ENCODE measurements around the gene CEACAM8. TPM values are rescaled to one million over a fixed set of nuclear protein-coding genes. Genes with fewer than 3 reads are reported as not detected.
"Not testable (repeated sequence)": the region's sequence is repeated elsewhere in the genome, so short reads cannot be mapped to it uniquely, and the experiment has no call there.

The CEACAM8 gene
- total RNA-seq, 1 donor from 2014 or later, result not detected

GRCh38 chr19:42563352-42564210, 31.1 kb downstream of the CEACAM8 start:
- Mint-ChIP-seq H3K27ac (no peak overlapping the region), H3K9me3 (no peaks in the 10 kb centered on the region), H3K4me3 (no peak overlapping the region), H3K27me3 (ENCODE audit: insufficient read depth) (peaks cover 12% of the 10 kb centered on the region), H3K36me3 (ENCODE audit: low read depth) (no peaks in the 10 kb centered on the region), H3K4me1 (ENCODE audit: low read depth) (peaks cover 6% of the 10 kb centered on the region)
- intact Hi-C loops (cut with micrococcal nuclease), result loop anchor here (1.0 kb wide), 1 partner anchor 113 kb away; no protein-coding TSS in a partner anchor
- no peak for DNase-seq (ENCODE audit: low spot score)

DNA sequence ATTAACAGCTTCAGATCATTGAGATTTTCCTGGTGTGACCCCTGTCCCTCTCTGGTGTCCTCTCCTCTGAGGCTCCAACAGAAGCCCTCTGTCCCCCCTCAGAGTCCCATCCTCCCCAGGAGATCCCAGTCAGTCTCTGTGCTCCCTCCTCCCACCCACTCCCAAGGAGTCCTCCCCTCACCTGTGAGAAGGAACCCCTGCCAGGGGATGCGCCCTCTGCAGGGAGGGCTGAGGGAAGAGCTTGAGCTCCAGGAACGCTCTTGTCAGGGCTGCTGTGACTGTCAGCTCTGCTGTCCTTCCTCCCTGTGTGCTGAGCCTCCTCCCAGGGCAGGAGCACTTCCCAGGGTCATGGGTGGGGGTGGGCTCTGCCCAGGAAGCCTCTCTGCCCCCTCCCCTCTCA, 33.2 kb downstream of the CEACAM8 start:
- no peak overlapping the region for H3K27ac Mint-ChIP-seq
- peaks cover 6% of the 10 kb centered on the region for H3K4me1 Mint-ChIP-seq (ENCODE audit: low read depth)
- no peak overlapping the region for H3K4me3 Mint-ChIP-seq
- no peak for DNase-seq (ENCODE audit: low spot score)
- H3K36me3 Mint-ChIP-seq (ENCODE audit: low read depth), result no peaks in the 10 kb centered on the region
- no peaks in the 10 kb centered on the region for H3K9me3 Mint-ChIP-seq
- peaks cover 18% of the 10 kb centered on the region for H3K27me3 Mint-ChIP-seq (ENCODE audit: insufficient read depth)
- intact Hi-C loops (cut with micrococcal nuclease), result no loop called here

GRCh38 chr19:42560731-42561130, 34.0 kb downstream of the CEACAM8 start:
- Mint-ChIP-seq H3K27me3 (ENCODE audit: insufficient read depth) (peaks cover 22% of the 10 kb centered on the region), H3K36me3 (ENCODE audit: low read depth) (no peaks in the 10 kb centered on the region), H3K9me3 (no peaks in the 10 kb centered on the region), H3K4me3 (no peak overlapping the region), H3K4me1 (ENCODE audit: low read depth) (peaks cover 6% of the 10 kb centered on the region), H3K27ac (no peak overlapping the region)
- intact Hi-C loops (cut with micrococcal nuclease), result no loop called here
- no peak for DNase-seq (ENCODE audit: low spot score)

- Mint-ChIP-seq H3K4me3 (no peak overlapping the region), H3K27ac (no peak overlapping the region), H3K9me3 (no peaks in the 10 kb centered on the region), H3K4me1 (ENCODE audit: low read depth) (peaks cover 6% of the 10 kb centered on the region), H3K36me3 (ENCODE audit: low read depth) (no peaks in the 10 kb centered on the region), H3K27me3 (ENCODE audit: insufficient read depth) (peaks cover 26% of the 10 kb centered on the region)
- no peak for DNase-seq (ENCODE audit: low spot score)
- intact Hi-C loops (cut with micrococcal nuclease), result no loop called here
Measured at GRCh38 chr19:42558450-42559150, 36.1 kb downstream of the CEACAM8 start.

GRCh38 chr19:42557386-42557871, 37.3 kb downstream of the CEACAM8 start:
- H3K4me1 Mint-ChIP-seq (ENCODE audit: low read depth); DNase-seq (ENCODE audit: low spot score); intact Hi-C loops (cut with micrococcal nuclease); H3K4me3 Mint-ChIP-seq; H3K27ac Mint-ChIP-seq; H3K9me3 Mint-ChIP-seq; H3K36me3 Mint-ChIP-seq (ENCODE audit: low read depth): not testable (repeated sequence)
- H3K27me3 Mint-ChIP-seq (ENCODE audit: insufficient read depth), result peaks cover 19% of the 10 kb centered on the region

GRCh38 chr19:42555801-42556200, 38.9 kb downstream of the CEACAM8 start:
- Mint-ChIP-seq H3K36me3 (ENCODE audit: low read depth) (no peaks in the 10 kb centered on the region), H3K27ac (no peak overlapping the region), H3K4me1 (ENCODE audit: low read depth) (no peaks in the 10 kb centered on the region), H3K27me3 (ENCODE audit: insufficient read depth) (peaks cover 22% of the 10 kb centered on the region), H3K9me3 (no peaks in the 10 kb centered on the region), H3K4me3 (no peak overlapping the region)
- intact Hi-C loops (cut with micrococcal nuclease), result no loop called here
- DNase-seq (ENCODE audit: low spot score), result no peak

- no peaks in the 10 kb centered on the region for H3K36me3 Mint-ChIP-seq (ENCODE audit: low read depth)
- no peak for DNase-seq (ENCODE audit: low spot score)
- no peaks in the 10 kb centered on the region for H3K4me1 Mint-ChIP-seq (ENCODE audit: low read depth)
- no peaks in the 10 kb centered on the region for H3K9me3 Mint-ChIP-seq
- H3K4me3 Mint-ChIP-seq, result no peak overlapping the region
- intact Hi-C loops (cut with micrococcal nuclease), result no loop called here
- no peak overlapping the region for H3K27ac Mint-ChIP-seq
- H3K27me3 Mint-ChIP-seq (ENCODE audit: insufficient read depth), result peaks cover 22% of the 10 kb centered on the region
Measured at GRCh38 chr19:42555317-42555716, 39.4 kb downstream of the CEACAM8 start.

- intact Hi-C loops (cut with micrococcal nuclease), result no loop called here
- Mint-ChIP-seq H3K36me3 (ENCODE audit: low read depth) (no peaks in the 10 kb centered on the region), H3K27me3 (ENCODE audit: insufficient read depth) (peaks cover 22% of the 10 kb centered on the region), H3K4me1 (ENCODE audit: low read depth) (no peaks in the 10 kb centered on the region), H3K4me3 (no peak overlapping the region), H3K9me3 (peaks cover 5% of the 10 kb centered on the region), H3K27ac (no peak overlapping the region)
- DNase-seq (ENCODE audit: low spot score), result no peak
Measured at GRCh38 chr19:42554046-42554575, 40.6 kb downstream of the CEACAM8 start.

DNA sequence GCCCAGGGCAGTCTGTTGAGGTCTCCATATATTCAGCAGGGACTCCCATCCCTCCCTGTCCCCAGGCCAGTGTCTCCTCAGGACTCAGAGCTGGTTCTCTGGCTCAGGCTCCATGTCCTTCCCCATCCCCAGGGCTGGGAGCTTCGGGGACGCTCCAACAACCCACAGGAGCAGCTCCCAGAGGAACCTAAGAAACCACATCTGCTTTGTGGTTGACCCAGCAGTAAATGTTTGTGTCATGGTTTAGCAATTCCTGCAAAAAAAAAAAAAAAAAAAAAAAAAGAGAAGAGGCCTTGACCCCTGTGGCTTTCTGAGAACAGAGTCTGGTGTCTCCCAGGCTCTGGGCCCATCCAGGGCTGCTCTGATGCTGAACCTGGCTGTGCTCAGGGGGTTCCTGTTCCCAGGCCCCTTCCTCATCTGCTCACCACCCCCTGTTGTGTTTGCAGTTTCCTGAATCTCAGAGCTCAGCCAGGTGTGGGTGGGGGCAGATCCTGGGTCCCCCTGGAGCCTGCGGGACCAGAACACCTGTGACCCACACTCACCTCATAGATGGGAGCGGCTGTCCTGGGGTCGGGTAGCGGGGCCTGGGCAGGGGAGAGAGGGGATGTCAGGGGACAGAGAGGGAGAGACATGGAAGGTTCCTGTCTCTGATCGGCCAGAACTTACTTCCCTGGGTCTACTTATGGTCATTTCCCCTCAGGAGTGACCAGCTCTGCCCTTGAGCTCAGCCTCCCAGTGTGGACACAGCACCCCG, 41.3 kb downstream of the CEACAM8 start:
- DNase-seq (ENCODE audit: low spot score), result no peak

GRCh38 chr19:42552086-42553065, 42.3 kb downstream of the CEACAM8 start:
- Mint-ChIP-seq H3K4me3 (no peak overlapping the region), H3K27ac (no peak overlapping the region), H3K27me3 (ENCODE audit: insufficient read depth) (peaks cover 17% of the 10 kb centered on the region), H3K9me3 (peaks cover 9% of the 10 kb centered on the region), H3K4me1 (ENCODE audit: low read depth) (no peaks in the 10 kb centered on the region), H3K36me3 (ENCODE audit: low read depth) (no peaks in the 10 kb centered on the region)
- DNase-seq (ENCODE audit: low spot score), result no peak
- intact Hi-C loops (cut with micrococcal nuclease), result no loop called here

More for the DNA sequence above, 41.3 kb downstream of the CEACAM8 start:
- intact Hi-C loops (cut with micrococcal nuclease), result no loop called here
- Mint-ChIP-seq H3K27me3 (ENCODE audit: insufficient read depth) (peaks cover 21% of the 10 kb centered on the region), H3K27ac (no peak overlapping the region), H3K36me3 (ENCODE audit: low read depth) (no peaks in the 10 kb centered on the region), H3K9me3 (peaks cover 9% of the 10 kb centered on the region), H3K4me1 (ENCODE audit: low read depth) (no peaks in the 10 kb centered on the region), H3K4me3 (no peak overlapping the region)

DNA sequence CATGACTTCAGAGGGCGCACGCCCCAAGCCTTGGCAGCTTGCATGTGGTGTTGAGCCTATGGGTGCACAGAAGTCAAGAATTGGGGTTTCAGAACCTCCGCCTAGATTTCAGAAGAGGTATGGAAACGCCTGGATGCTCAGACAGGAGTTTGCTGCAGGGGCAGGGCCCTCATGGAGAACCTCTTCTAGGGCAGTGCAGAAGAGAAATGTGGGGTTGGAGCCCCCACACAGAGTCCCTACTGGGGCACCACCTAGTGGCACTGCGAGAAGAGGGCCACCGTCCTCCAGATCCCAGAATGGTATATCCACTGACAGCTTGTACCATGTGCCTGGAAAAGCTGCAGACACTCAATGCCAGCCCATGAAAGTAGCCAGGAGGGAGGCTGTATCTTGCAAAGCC, 44.2 kb downstream of the CEACAM8 start:
- H3K4me3 Mint-ChIP-seq; H3K36me3 Mint-ChIP-seq (ENCODE audit: low read depth); intact Hi-C loops (cut with micrococcal nuclease); H3K27ac Mint-ChIP-seq; H3K9me3 Mint-ChIP-seq; H3K4me1 Mint-ChIP-seq (ENCODE audit: low read depth); DNase-seq (ENCODE audit: low spot score); H3K27me3 Mint-ChIP-seq (ENCODE audit: insufficient read depth): not testable (repeated sequence)

DNA sequence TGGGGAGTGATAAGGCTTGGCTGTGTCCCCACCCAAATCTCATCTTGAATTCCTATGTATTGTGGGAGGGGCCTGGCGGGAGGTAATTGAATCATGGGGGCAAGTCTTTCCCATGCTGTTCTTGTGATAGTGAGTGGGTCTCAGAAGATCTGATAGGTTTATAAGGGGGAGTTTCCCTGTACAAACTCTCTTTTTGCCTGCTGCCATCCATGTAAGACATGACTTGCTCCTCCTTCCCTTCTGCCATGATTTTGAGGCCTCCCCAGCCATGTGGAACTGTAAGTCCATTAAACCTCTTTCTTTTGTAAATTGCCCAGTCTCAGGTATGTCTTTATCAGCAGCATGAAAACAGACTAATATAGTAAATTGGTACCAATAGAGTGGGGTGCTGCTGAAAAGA, 45.7 kb downstream of the CEACAM8 start:
- intact Hi-C loops (cut with micrococcal nuclease); H3K4me3 Mint-ChIP-seq; H3K9me3 Mint-ChIP-seq; H3K27ac Mint-ChIP-seq; H3K36me3 Mint-ChIP-seq (ENCODE audit: low read depth); DNase-seq (ENCODE audit: low spot score); H3K4me1 Mint-ChIP-seq (ENCODE audit: low read depth); H3K27me3 Mint-ChIP-seq (ENCODE audit: insufficient read depth): not testable (repeated sequence)
